ENCODE measurements around the gene RIPK3. TPM values are rescaled to one million over a fixed set of nuclear protein-coding genes. Genes with fewer than 3 reads are reported as not detected.
A peak's percentile ranks its signal among the peaks of the same experiment; 100 is the strongest.

The RIPK3 gene
- total and polyA plus RNA-seq, 4 donors = 1.0 to 2.9 (median 1.9) TPM

GRCh38 chr14:24315807-24316596, 23.8 kb downstream of the RIPK3 start (continued):
- TF ChIP-seq, protein P1, sequence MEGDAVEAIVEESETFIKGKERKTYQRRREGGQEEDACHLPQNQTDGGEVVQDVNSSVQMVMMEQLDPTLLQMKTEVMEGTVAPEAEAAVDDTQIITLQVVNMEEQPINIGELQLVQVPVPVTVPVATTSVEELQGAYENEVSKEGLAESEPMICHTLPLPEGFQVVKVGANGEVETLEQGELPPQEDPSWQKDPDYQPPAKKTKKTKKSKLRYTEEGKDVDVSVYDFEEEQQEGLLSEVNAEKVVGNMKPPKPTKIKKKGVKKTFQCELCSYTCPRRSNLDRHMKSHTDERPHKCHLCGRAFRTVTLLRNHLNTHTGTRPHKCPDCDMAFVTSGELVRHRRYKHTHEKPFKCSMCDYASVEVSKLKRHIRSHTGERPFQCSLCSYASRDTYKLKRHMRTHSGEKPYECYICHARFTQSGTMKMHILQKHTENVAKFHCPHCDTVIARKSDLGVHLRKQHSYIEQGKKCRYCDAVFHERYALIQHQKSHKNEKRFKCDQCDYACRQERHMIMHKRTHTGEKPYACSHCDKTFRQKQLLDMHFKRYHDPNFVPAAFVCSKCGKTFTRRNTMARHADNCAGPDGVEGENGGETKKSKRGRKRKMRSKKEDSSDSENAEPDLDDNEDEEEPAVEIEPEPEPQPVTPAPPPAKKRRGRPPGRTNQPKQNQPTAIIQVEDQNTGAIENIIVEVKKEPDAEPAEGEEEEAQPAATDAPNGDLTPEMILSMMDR (IDR thresholded peaks at IDR 0.05; ENCODE audit: low read depth, low read length, missing input control) = peak; percentile 25
- TF ChIP-seq EGR1 (IDR thresholded peaks at IDR 0.05; ENCODE audit: low read depth in 2 of 2) = no peak

- H3K36me3 ChIP-seq (ENCODE audit: control insufficient read depth in 4 of 4, insufficient read depth in 3 of 4, low read depth in 1 of 4, low read length in 3 of 4) = no peaks in the 10 kb centered on the region
- no peak overlapping the region for H3K9ac ChIP-seq (ENCODE audit: low read depth in 1 of 2, low read length in 2 of 2)
- H3K27ac ChIP-seq (ENCODE audit: low read depth in 1 of 2, low read length in 2 of 2) = peak overlapping the region; percentile 4 to 48
- H3K9me3 ChIP-seq (ENCODE audit: control insufficient read depth in 4 of 4, low read length in 3 of 4) = no peaks in the 10 kb centered on the region
- no peak for DNase-seq (ENCODE audit: low spot score)
- 84% methylated on average over 10 of the region's 10 CpGs for WGBS
- no peaks in the 10 kb centered on the region for H3K27me3 ChIP-seq (ENCODE audit: control insufficient read depth in 4 of 4, insufficient read depth in 4 of 4, low read length in 3 of 4)
- TF ChIP-seq, protein P1 (IDR thresholded peaks at IDR 0.05; ENCODE audit: low read depth, low read length, missing input control) = no peak
- no peak for TF ChIP-seq HNF4A (conservative IDR thresholded peaks at IDR 0.05)
- TF ChIP-seq FOXA2 (IDR thresholded peaks at IDR 0.05) = no peak
- TF ChIP-seq NR2F2 (IDR thresholded peaks at IDR 0.05) = no peak
- no peak for TF ChIP-seq FOXA1 (IDR thresholded peaks at IDR 0.05)
- TF ChIP-seq, protein P2, sequence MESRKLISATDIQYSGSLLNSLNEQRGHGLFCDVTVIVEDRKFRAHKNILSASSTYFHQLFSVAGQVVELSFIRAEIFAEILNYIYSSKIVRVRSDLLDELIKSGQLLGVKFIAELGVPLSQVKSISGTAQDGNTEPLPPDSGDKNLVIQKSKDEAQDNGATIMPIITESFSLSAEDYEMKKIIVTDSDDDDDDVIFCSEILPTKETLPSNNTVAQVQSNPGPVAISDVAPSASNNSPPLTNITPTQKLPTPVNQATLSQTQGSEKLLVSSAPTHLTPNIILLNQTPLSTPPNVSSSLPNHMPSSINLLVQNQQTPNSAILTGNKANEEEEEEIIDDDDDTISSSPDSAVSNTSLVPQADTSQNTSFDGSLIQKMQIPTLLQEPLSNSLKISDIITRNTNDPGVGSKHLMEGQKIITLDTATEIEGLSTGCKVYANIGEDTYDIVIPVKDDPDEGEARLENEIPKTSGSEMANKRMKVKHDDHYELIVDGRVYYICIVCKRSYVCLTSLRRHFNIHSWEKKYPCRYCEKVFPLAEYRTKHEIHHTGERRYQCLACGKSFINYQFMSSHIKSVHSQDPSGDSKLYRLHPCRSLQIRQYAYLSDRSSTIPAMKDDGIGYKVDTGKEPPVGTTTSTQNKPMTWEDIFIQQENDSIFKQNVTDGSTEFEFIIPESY (IDR thresholded peaks at IDR 0.05) = no peak
- TF ChIP-seq, protein P3, sequence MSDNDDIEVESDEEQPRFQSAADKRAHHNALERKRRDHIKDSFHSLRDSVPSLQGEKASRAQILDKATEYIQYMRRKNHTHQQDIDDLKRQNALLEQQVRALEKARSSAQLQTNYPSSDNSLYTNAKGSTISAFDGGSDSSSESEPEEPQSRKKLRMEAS (IDR thresholded peaks at IDR 0.05) = no peak
- no peak for TF ChIP-seq EGR1 (IDR thresholded peaks at IDR 0.05; ENCODE audit: low read depth in 2 of 2)
- TF ChIP-seq YY1 (IDR thresholded peaks at IDR 0.05) = no peak
- no peak for TF ChIP-seq REST (IDR thresholded peaks at IDR 0.05)
- no peak for TF ChIP-seq SP1 (IDR thresholded peaks at IDR 0.05)
- no peak for TF ChIP-seq HNF4G (IDR thresholded peaks at IDR 0.05)
- TF ChIP-seq JUND (IDR thresholded peaks at IDR 0.05) = no peak
- TF ChIP-seq RAD21 (IDR thresholded peaks at IDR 0.05) = no peak
- TF ChIP-seq, protein P4, sequence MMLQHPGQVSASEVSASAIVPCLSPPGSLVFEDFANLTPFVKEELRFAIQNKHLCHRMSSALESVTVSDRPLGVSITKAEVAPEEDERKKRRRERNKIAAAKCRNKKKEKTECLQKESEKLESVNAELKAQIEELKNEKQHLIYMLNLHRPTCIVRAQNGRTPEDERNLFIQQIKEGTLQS (IDR thresholded peaks at IDR 0.05) = no peak
- no peak for TF ChIP-seq RXRA (IDR thresholded peaks at IDR 0.05)
- TF ChIP-seq TAF1 (conservative IDR thresholded peaks at IDR 0.05) = no peak
- peaks cover 8 to 26% (median 16%) of the 10 kb centered on the region in 4 donors for H3K4me1 ChIP-seq (ENCODE audit: control insufficient read depth in 4 of 4, insufficient read depth in 4 of 4, low read length in 3 of 4)
- no peak overlapping the region for H3K4me3 ChIP-seq (ENCODE audit: low read depth in 1 of 3, low read length in 3 of 3)
These were observed 24.5 kb downstream of the RIPK3 start for GRCh38 chr14:24315243-24315806.

All from liver (tissue), 9 donors.